ENCODE results near the gene CDK19. TPM values are rescaled to one million over a fixed set of nuclear protein-coding genes. Genes with fewer than 3 reads are reported as not detected.
A peak's percentile ranks its signal among the peaks of the same experiment; 100 is the strongest.

Gene CDK19
- total and polyA plus RNA-seq, 7 experiments from 2014 or later, result 1.3 to 24.4 (median 20.4) TPM

DNA sequence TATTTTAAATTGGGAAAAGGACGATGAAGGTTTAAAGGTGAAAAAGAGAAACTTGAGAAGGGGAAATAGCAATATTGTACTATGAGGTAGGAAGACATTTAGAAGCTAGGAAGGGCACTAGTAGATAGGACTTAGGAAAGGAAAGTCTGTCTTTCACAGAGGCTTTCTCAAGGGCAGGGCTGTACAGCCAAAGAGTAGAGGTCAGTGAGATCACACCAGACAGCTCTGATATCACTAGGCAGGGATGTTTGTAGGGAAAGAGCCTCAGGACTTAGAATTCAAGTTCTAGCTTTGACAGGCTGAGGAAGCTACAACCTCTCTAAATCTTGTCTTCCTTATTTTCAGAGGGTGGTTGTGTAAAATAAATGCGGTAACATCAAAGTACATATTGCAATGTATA, 178.5 kb downstream of the CDK19 start:
- Mint-ChIP-seq H3K9me3 (peaks cover 0 to 3% (median 0%) of the 10 kb centered on the region in 11 donors), H3K27me3 (no peaks in the 10 kb centered on the region), H3K4me1 (peaks cover 0 to 11% (median 0%) of the 10 kb centered on the region in 7 donors), H3K27ac (no peak overlapping the region), H3K36me3 (peaks cover 4 to 50% (median 30%) of the 10 kb centered on the region in 5 donors), H3K4me3 (no peak overlapping the region)
- DNase-seq (no peak), ATAC-seq (no peak)
- no peaks in the 10 kb centered on the region for H3K4me1 ChIP-seq (ENCODE audit: control insufficient read depth in 2 of 2, insufficient read depth in 2 of 2, low read length in 2 of 2)
- POLR2A ChIA-PET, result no interaction called here
- no peaks in the 10 kb centered on the region for H3K9me3 ChIP-seq (ENCODE audit: control insufficient read depth in 2 of 3, low read length in 3 of 3)
- no peaks in the 10 kb centered on the region for H3K36me3 ChIP-seq (ENCODE audit: control insufficient read depth in 2 of 3, insufficient read depth in 3 of 3, low read length in 3 of 3)
- CTCF ChIA-PET, result no interaction called here
- no peaks in the 10 kb centered on the region for H3K27me3 ChIP-seq (ENCODE audit: control insufficient read depth in 2 of 2, insufficient read depth in 2 of 2, low read length in 2 of 2)
- intact Hi-C loops (cut with micrococcal nuclease), result no loop called here
- no peak overlapping the region for H3K27ac ChIP-seq (ENCODE audit: low read depth, low read length)
- no peak overlapping the region for H3K4me3 ChIP-seq (ENCODE audit: low read length)

DNA sequence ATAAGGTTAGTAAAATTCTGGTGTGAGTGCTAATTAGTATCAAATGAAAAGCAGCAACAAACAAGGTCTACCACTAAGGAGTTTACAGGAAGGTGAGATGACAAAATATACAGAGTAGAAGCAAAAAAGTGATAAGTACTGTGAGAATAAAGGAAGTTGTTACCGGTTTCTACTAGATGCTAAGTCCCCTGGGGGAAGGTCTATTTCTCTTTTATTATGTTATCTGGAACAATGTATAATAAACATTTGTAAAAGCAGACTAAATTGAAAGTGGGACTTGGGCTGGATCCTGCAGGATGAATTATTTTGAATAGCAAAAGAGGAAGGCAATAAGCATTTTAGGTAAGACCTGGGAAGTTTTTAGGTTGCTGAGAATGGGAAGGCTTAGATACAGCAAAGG, 180.2 kb downstream of the CDK19 start:
- Mint-ChIP-seq H3K4me1 (peaks cover 0 to 8% (median 0%) of the 10 kb centered on the region in 7 donors), H3K9me3 (peaks cover 0 to 3% (median 0%) of the 10 kb centered on the region in 11 donors), H3K36me3 (peaks cover 4 to 39% (median 19%) of the 10 kb centered on the region in 5 donors), H3K27ac (no peak overlapping the region), H3K27me3 (no peaks in the 10 kb centered on the region), H3K4me3 (no peak overlapping the region)
- H3K27ac ChIP-seq (ENCODE audit: low read depth, low read length), result no peak overlapping the region
- intact Hi-C loops (cut with micrococcal nuclease), result no loop called here
- H3K4me1 ChIP-seq (ENCODE audit: control insufficient read depth in 2 of 2, insufficient read depth in 2 of 2, low read length in 2 of 2), result no peaks in the 10 kb centered on the region
- ChIA-PET POLR2A (no interaction called here), CTCF (no interaction called here)
- H3K9me3 ChIP-seq (ENCODE audit: control insufficient read depth in 2 of 3, low read length in 3 of 3), result no peaks in the 10 kb centered on the region
- no peak overlapping the region for H3K4me3 ChIP-seq (ENCODE audit: low read length)
- no peaks in the 10 kb centered on the region for H3K36me3 ChIP-seq (ENCODE audit: control insufficient read depth in 2 of 3, insufficient read depth in 3 of 3, low read length in 3 of 3)
- ATAC-seq (no peak), DNase-seq (no peak)
- no peaks in the 10 kb centered on the region for H3K27me3 ChIP-seq (ENCODE audit: control insufficient read depth in 2 of 2, insufficient read depth in 2 of 2, low read length in 2 of 2)

DNA sequence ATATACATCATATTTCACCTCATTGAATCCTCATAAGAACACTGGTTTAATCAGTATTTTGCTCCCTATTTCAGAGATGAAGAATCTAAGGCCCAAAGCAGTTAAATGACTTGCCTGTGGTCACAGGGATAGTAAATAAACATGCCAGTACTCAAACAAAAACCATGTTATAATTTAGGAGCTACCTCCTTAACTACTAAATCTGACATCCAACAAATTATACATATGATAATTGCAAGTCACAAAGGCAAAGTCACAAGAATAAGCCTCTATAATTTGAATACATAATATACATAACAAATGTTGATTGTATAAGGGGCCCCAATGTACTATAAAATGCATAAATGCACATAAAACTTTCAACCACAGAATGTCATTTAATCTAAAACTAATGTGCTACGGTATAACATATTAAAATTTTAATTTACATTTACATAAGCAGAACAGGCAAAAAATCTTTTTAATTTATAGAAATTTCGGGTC, 181.5 kb downstream of the CDK19 start:
- no peaks in the 10 kb centered on the region for H3K27me3 ChIP-seq (ENCODE audit: control insufficient read depth in 2 of 2, insufficient read depth in 2 of 2, low read length in 2 of 2)
- no peaks in the 10 kb centered on the region for H3K9me3 ChIP-seq (ENCODE audit: control insufficient read depth in 2 of 3, low read length in 3 of 3)
- H3K36me3 Mint-ChIP-seq, result peaks cover 0 to 35% (median 18%) of the 10 kb centered on the region in 5 donors
- H3K4me3 ChIP-seq (ENCODE audit: low read length), result no peak overlapping the region
- CTCF ChIA-PET, result interaction anchor here (0.6 kb wide), 1 partner anchor 28 kb away, joined by 4 read pairs; no protein-coding TSS in a partner anchor
- no peaks in the 10 kb centered on the region for H3K27me3 Mint-ChIP-seq
- intact Hi-C loops (cut with micrococcal nuclease), result no loop called here
- H3K4me3 Mint-ChIP-seq, result no peak overlapping the region
- DNase-seq (no peak), ATAC-seq (no peak)
- no peak overlapping the region for H3K27ac Mint-ChIP-seq
- POLR2A ChIA-PET, result no interaction called here
- H3K4me1 ChIP-seq (ENCODE audit: control insufficient read depth in 2 of 2, insufficient read depth in 2 of 2, low read length in 2 of 2), result no peaks in the 10 kb centered on the region
- H3K27ac ChIP-seq (ENCODE audit: low read depth, low read length), result no peak overlapping the region
- no peaks in the 10 kb centered on the region for H3K36me3 ChIP-seq (ENCODE audit: control insufficient read depth in 2 of 3, insufficient read depth in 3 of 3, low read length in 3 of 3)
- no peaks in the 10 kb centered on the region for H3K9me3 Mint-ChIP-seq
- H3K4me1 Mint-ChIP-seq, result peaks cover 0 to 4% (median 0%) of the 10 kb centered on the region in 7 donors

DNA sequence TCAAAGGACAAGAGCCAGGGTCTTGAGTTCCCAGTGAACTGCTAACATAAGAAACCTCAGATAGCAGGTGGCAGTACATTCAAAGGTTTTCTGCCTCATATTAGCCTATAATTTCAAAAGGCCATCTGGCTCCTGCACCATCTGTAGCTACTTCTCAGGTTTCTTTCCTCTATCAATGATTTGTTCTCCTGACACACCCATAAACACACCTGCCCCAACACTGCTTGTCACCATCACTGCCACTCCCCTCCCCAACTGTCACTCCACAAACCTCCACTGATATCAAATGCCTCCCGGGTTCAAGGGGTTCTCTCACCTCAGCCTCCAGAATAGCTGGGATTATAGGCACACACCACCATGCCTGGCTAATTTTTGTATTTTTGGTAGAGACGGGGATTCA, 186.1 kb downstream of the CDK19 start:
- H3K27me3 ChIP-seq (ENCODE audit: control insufficient read depth in 2 of 2, insufficient read depth in 2 of 2, low read length in 2 of 2), result no peaks in the 10 kb centered on the region
- ChIA-PET POLR2A (no interaction called here), CTCF (no interaction called here)
- H3K27ac ChIP-seq (ENCODE audit: low read depth, low read length), result no peak overlapping the region
- H3K4me1 ChIP-seq (ENCODE audit: control insufficient read depth in 2 of 2, insufficient read depth in 2 of 2, low read length in 2 of 2), result no peaks in the 10 kb centered on the region
- H3K4me3 ChIP-seq (ENCODE audit: low read length), result no peak overlapping the region
- H3K36me3 ChIP-seq (ENCODE audit: control insufficient read depth in 2 of 3, insufficient read depth in 3 of 3, low read length in 3 of 3), result no peaks in the 10 kb centered on the region
- no peaks in the 10 kb centered on the region for H3K9me3 ChIP-seq (ENCODE audit: control insufficient read depth in 2 of 3, low read length in 3 of 3)
- H3K36me3 Mint-ChIP-seq, result peaks cover 3 to 23% (median 13%) of the 10 kb centered on the region in 5 donors
- no peak for ATAC-seq
- peak overlapping the region in 1 of 9 donors; percentile 11 for H3K27ac Mint-ChIP-seq
- no peak overlapping the region for H3K4me3 Mint-ChIP-seq
- H3K4me1 Mint-ChIP-seq, result no peaks in the 10 kb centered on the region
- no peaks in the 10 kb centered on the region for H3K9me3 Mint-ChIP-seq
- intact Hi-C loops (cut with micrococcal nuclease), result no loop called here
- DNase-seq, result no peak
- H3K27me3 Mint-ChIP-seq, result no peaks in the 10 kb centered on the region

DNA sequence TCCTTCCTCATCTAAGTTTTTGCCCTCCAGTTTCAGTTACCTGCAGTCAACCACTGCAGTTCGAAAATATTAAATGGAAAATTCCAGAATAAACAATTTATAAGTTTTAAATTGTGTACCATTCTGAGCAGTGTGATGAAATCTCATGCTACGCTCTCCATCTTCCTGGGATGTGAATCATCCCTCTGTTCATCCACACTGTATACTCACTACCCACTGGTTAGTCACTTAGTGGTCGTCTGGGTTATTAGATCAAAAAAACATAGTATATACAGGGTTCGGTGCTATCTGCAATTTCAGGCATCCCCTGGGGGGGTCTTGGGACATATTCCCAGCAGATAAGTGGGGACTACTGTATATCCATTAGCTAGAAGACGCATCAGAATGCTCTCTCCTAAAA, 186.9 kb downstream of the CDK19 start:
- Mint-ChIP-seq H3K36me3 (peaks cover 3 to 23% (median 13%) of the 10 kb centered on the region in 5 donors), H3K4me1 (no peaks in the 10 kb centered on the region), H3K4me3 (no peak overlapping the region), H3K27ac (no peak overlapping the region), H3K9me3 (no peaks in the 10 kb centered on the region), H3K27me3 (no peaks in the 10 kb centered on the region)
- ATAC-seq (no peak), DNase-seq (no peak)
- ChIA-PET CTCF (no interaction called here), POLR2A (no interaction called here)
- Histone ChIP-seq H3K4me3 (ENCODE audit: low read length) (no peak overlapping the region), H3K4me1 (ENCODE audit: control insufficient read depth in 2 of 2, insufficient read depth in 2 of 2, low read length in 2 of 2) (no peaks in the 10 kb centered on the region), H3K27me3 (ENCODE audit: control insufficient read depth in 2 of 2, insufficient read depth in 2 of 2, low read length in 2 of 2) (no peaks in the 10 kb centered on the region), H3K36me3 (ENCODE audit: control insufficient read depth in 2 of 3, insufficient read depth in 3 of 3, low read length in 3 of 3) (peaks cover 0 to under 1% (median 0%) of the 10 kb centered on the region in 3 experiments), H3K27ac (ENCODE audit: low read depth, low read length) (no peak overlapping the region), H3K9me3 (ENCODE audit: control insufficient read depth in 2 of 3, low read length in 3 of 3) (no peaks in the 10 kb centered on the region)
- intact Hi-C loops (cut with micrococcal nuclease), result no loop called here

DNA sequence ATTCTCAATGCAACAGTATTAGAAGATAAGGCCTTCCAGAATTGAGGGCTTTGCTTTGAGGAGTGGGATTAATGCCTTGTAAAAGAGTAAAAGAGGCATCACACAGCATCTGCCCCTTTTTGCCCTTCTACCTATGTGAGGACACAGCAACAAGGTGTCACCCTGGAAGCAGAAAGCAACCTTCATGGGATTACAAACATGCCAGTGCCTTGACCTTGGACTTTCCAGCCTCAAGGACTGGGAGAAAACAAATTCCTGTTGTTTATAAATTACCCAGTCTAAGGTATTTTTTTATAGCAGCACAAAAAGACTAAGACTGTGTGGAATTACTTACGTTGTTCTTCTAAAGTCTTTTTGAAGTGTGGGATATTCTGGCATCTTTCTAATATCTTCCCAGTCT, 188.8 kb downstream of the CDK19 start:
- no peaks in the 10 kb centered on the region for H3K9me3 Mint-ChIP-seq
- no peak for DNase-seq

DNA sequence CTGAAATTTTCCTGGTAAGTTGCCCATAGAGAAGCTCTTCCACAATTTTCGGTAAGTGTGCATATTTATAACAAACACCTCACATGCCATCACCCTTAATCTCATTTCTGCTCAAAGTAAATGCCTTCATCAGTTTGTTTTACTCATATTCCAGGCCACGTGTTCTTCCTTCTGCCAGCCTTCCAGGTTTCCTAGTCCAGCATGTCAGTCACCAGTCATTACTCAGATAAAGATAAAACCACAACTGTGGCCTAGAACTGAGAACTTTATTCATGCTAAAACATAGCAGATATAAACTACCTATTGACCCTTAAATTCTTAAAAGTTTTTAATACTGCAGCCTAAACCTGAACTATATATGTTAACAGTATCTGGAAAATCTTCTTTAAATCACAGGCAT, 189.4 kb downstream of the CDK19 start:
- ATAC-seq, result no peak

More for the DNA sequence above, 188.8 kb downstream of the CDK19 start:
- intact Hi-C loops (cut with micrococcal nuclease), result no loop called here
- Mint-ChIP-seq H3K27me3 (no peaks in the 10 kb centered on the region), H3K4me1 (no peaks in the 10 kb centered on the region), H3K36me3 (peaks cover 9 to 37% (median 23%) of the 10 kb centered on the region in 5 donors), H3K4me3 (no peak overlapping the region), H3K27ac (no peak overlapping the region)
- Histone ChIP-seq H3K9me3 (ENCODE audit: control insufficient read depth in 2 of 3, low read length in 3 of 3) (no peaks in the 10 kb centered on the region), H3K4me3 (ENCODE audit: low read length) (no peak overlapping the region), H3K36me3 (ENCODE audit: control insufficient read depth in 2 of 3, insufficient read depth in 3 of 3, low read length in 3 of 3) (peaks cover 0 to 15% (median 4%) of the 10 kb centered on the region in 3 experiments), H3K27me3 (ENCODE audit: control insufficient read depth in 2 of 2, insufficient read depth in 2 of 2, low read length in 2 of 2) (no peaks in the 10 kb centered on the region), H3K4me1 (ENCODE audit: control insufficient read depth in 2 of 2, insufficient read depth in 2 of 2, low read length in 2 of 2) (no peaks in the 10 kb centered on the region), H3K27ac (ENCODE audit: low read depth, low read length) (no peak overlapping the region)
- ChIA-PET CTCF (no interaction called here), POLR2A (no interaction called here)
- ATAC-seq, result no peak

More for the DNA sequence above, 189.4 kb downstream of the CDK19 start:
- Histone ChIP-seq H3K4me3 (ENCODE audit: low read length) (no peak overlapping the region), H3K36me3 (ENCODE audit: control insufficient read depth in 2 of 3, insufficient read depth in 3 of 3, low read length in 3 of 3) (peaks cover 0 to 21% (median 4%) of the 10 kb centered on the region in 3 experiments), H3K4me1 (ENCODE audit: control insufficient read depth in 2 of 2, insufficient read depth in 2 of 2, low read length in 2 of 2) (no peaks in the 10 kb centered on the region), H3K27ac (ENCODE audit: low read depth, low read length) (no peak overlapping the region), H3K9me3 (ENCODE audit: control insufficient read depth in 2 of 3, low read length in 3 of 3) (no peaks in the 10 kb centered on the region), H3K27me3 (ENCODE audit: control insufficient read depth in 2 of 2, insufficient read depth in 2 of 2, low read length in 2 of 2) (no peaks in the 10 kb centered on the region)
- H3K9me3 Mint-ChIP-seq, result no peaks in the 10 kb centered on the region
- no peak overlapping the region for H3K4me3 Mint-ChIP-seq
- H3K27ac Mint-ChIP-seq, result no peak overlapping the region
- H3K27me3 Mint-ChIP-seq, result no peaks in the 10 kb centered on the region
- ChIA-PET CTCF (no interaction called here), POLR2A (no interaction called here)
- H3K4me1 Mint-ChIP-seq, result no peaks in the 10 kb centered on the region
- no peak for DNase-seq
- H3K36me3 Mint-ChIP-seq, result peaks cover 9 to 36% (median 24%) of the 10 kb centered on the region in 5 donors
- intact Hi-C loops (cut with micrococcal nuclease), result no loop called here
